ENCODE data around the gene DLX4.

Gene DLX4

GRCh38 chr17:49942947-49943346 is 26.0 kb upstream of the DLX4 start:
- TF ChIP-seq BACH2 (CRISPR knock-in tag; IDR thresholded peaks at IDR 0.05; ENCODE audit: borderline replicate concordance) (no peak), GLIS3 (CRISPR knock-in tag; IDR thresholded peaks at IDR 0.05) (no peak), CSDC2 (CRISPR knock-in tag; IDR thresholded peaks at IDR 0.05) (no peak), ZNF70 (CRISPR knock-in tag; IDR thresholded peaks at IDR 0.05) (no peak), ZNF565 (CRISPR knock-in tag; conservative IDR thresholded peaks at IDR 0.05; ENCODE audit: low read depth) (no peak), TCF4 (CRISPR knock-in tag; IDR thresholded peaks at IDR 0.05; ENCODE audit: borderline replicate concordance) (no peak), ZFP3 (CRISPR knock-in tag; IDR thresholded peaks at IDR 0.05) (no peak), PATZ1 (CRISPR knock-in tag; IDR thresholded peaks at IDR 0.05; ENCODE audit: borderline replicate concordance) (no peak), ESRRG (CRISPR knock-in tag; IDR thresholded peaks at IDR 0.05) (no peak), ZFP30 (CRISPR knock-in tag; IDR thresholded peaks at IDR 0.05) (no peak), TOX (CRISPR knock-in tag; IDR thresholded peaks at IDR 0.05; ENCODE audit: borderline replicate concordance) (no peak), RARB (CRISPR knock-in tag; IDR thresholded peaks at IDR 0.05) (no peak)
- no peak for ATAC-seq

- ATAC-seq: no peak
- no peak for TF ChIP-seq POU6F1 (CRISPR knock-in tag; IDR thresholded peaks at IDR 0.05; ENCODE audit: borderline replicate concordance, low read depth)
- TF ChIP-seq CREB5 (CRISPR knock-in tag; IDR thresholded peaks at IDR 0.05; ENCODE audit: low read depth): no peak
- no peak for TF ChIP-seq OSR1 (CRISPR knock-in tag; IDR thresholded peaks at IDR 0.05)
These were observed 24.6 kb upstream of the DLX4 start for GRCh38 chr17:49944273-49944870.

- ATAC-seq: no peak; the same call in 2 of the 3 replicates
These were observed 22.8 kb upstream of the DLX4 start for GRCh38 chr17:49946208-49946607.

More at GRCh38 chr17:49946208-49946607, 22.8 kb upstream of the DLX4 start:
- TF ChIP-seq GLIS3 (CRISPR knock-in tag; IDR thresholded peaks at IDR 0.05): no peak
- TF ChIP-seq ZFP30 (CRISPR knock-in tag; IDR thresholded peaks at IDR 0.05): no peak
- TF ChIP-seq ZNF565 (CRISPR knock-in tag; conservative IDR thresholded peaks at IDR 0.05; ENCODE audit: low read depth): no peak
- no peak for TF ChIP-seq ZNF8 (CRISPR knock-in tag; IDR thresholded peaks at IDR 0.05)
- TF ChIP-seq TOX (CRISPR knock-in tag; IDR thresholded peaks at IDR 0.05; ENCODE audit: borderline replicate concordance): no peak
- TF ChIP-seq PATZ1 (CRISPR knock-in tag; IDR thresholded peaks at IDR 0.05; ENCODE audit: borderline replicate concordance): no peak
- no peak for TF ChIP-seq ZNF70 (CRISPR knock-in tag; IDR thresholded peaks at IDR 0.05)
- TF ChIP-seq ISL1 (CRISPR knock-in tag; IDR thresholded peaks at IDR 0.05): no peak
- TF ChIP-seq TSHZ2 (CRISPR knock-in tag; IDR thresholded peaks at IDR 0.05): no peak
- no peak for TF ChIP-seq ARNTL (CRISPR knock-in tag; IDR thresholded peaks at IDR 0.05; ENCODE audit: borderline replicate concordance, low read depth)
- no peak for TF ChIP-seq CSDC2 (CRISPR knock-in tag; IDR thresholded peaks at IDR 0.05)
- no peak for TF ChIP-seq ESRRG (CRISPR knock-in tag; IDR thresholded peaks at IDR 0.05)
- TF ChIP-seq BACH2 (CRISPR knock-in tag; IDR thresholded peaks at IDR 0.05; ENCODE audit: borderline replicate concordance): no peak
- TF ChIP-seq SNAI2 (CRISPR knock-in tag; IDR thresholded peaks at IDR 0.05): no peak
